Bronchial epithelial cell (primary cell): ENCODE data around the gene PSMG4. TPM values are rescaled to one million over a fixed set of nuclear protein-coding genes. Genes with fewer than 3 reads are reported as not detected.
A peak's percentile ranks its signal among the peaks of the same experiment; 100 is the strongest.

Experiments
- DNase-seq: peaks from one replicate; pipeline ENCODE4 v3.0.0-alpha.2; 2010; ENCODE audit warnings: low read depth
- FAIRE-seq: peaks from 2 replicates; lab custom pipeline; 2011; peaks lifted over from hg19 to GRCh38; lab: Jason Lieb, UNC
- H3K27me3 ChIP-seq: 2 replicates; pipeline ENCODE4 v1.5.1; 2011; ENCODE audit warnings: low read length; ENCODE audit not compliant: control insufficient read depth, insufficient read depth
- H3K36me3 ChIP-seq: 2 replicates; pipeline ENCODE4 v1.5.1; 2011; ENCODE audit warnings: low read length; ENCODE audit not compliant: control insufficient read depth, insufficient read depth
- H3K4me3 ChIP-seq: 2 replicates; pipeline ENCODE4 v1.5.1; 2011; ENCODE audit warnings: mild to moderate bottlenecking, low read depth, low read length, control low read depth
- CTCF ChIP-seq: IDR thresholded peaks from 2 replicates; pipeline ENCODE4 v1.5.1; 2011; ENCODE audit warnings: mild to moderate bottlenecking, moderate library complexity, low read length, control low read depth, inconsistent platforms; ENCODE audit not compliant: insufficient read depth, severe bottlenecking
- total RNA-seq: library from RNA; depleted of rRNA; stranded (reverse); fragments of >200 nt; gene quantifications from 2 replicates; pipeline ENCODE4 v1.2.1, GENCODE V29; 2014

PSMG4 gene
- total RNA-seq, 1 donor from 2014 or later = 15.5 TPM

GRCh38 chr6:3289664-3290055, 30.9 kb downstream of the PSMG4 start:
- Histone ChIP-seq H3K36me3 (peaks cover 8% of the 10 kb centered on the region), H3K4me3 (no peak overlapping the region), H3K27me3 (no peaks in the 10 kb centered on the region)
- TF ChIP-seq CTCF = no peak
- DNase-seq (no peak), FAIRE-seq (no peak)

GRCh38 chr6:3290149-3290930, 31.6 kb downstream of the PSMG4 start:
- no peak overlapping the region for H3K4me3 ChIP-seq
- no peak for DNase-seq
- H3K27me3 ChIP-seq = no peaks in the 10 kb centered on the region
- no peak for FAIRE-seq
- H3K36me3 ChIP-seq = peaks cover 7% of the 10 kb centered on the region
- no peak for TF ChIP-seq CTCF

GRCh38 chr6:3290931-3291211, 32.1 kb downstream of the PSMG4 start:
- DNase-seq = no peak
- peak; percentile 89 for FAIRE-seq
- no peak overlapping the region for H3K4me3 ChIP-seq
- H3K27me3 ChIP-seq = no peaks in the 10 kb centered on the region
- no peak for TF ChIP-seq CTCF
- H3K36me3 ChIP-seq = peaks cover 7% of the 10 kb centered on the region

- Histone ChIP-seq H3K36me3 (peaks cover 10% of the 10 kb centered on the region), H3K27me3 (no peaks in the 10 kb centered on the region), H3K4me3 (no peak overlapping the region)
- no peak for DNase-seq
- FAIRE-seq = no peak
- no peak for TF ChIP-seq CTCF
Measured at GRCh38 chr6:3291346-3291745, 32.6 kb downstream of the PSMG4 start.

GRCh38 chr6:3291987-3292386, 33.2 kb downstream of the PSMG4 start:
- Histone ChIP-seq H3K4me3 (no peak overlapping the region), H3K36me3 (peaks cover 10% of the 10 kb centered on the region), H3K27me3 (no peaks in the 10 kb centered on the region)
- no peak for DNase-seq
- FAIRE-seq = no peak
- TF ChIP-seq CTCF = no peak
